SHP77 (cell line): Measurements from ENCODE around the gene HMGCLL1.

ENCODE experiments used
- DNase-seq, 2 experiments: peaks; one replicate each; lab custom pipeline; 2025; lab: John Stamatoyannopoulos, UW

The HMGCLL1 gene

DNA sequence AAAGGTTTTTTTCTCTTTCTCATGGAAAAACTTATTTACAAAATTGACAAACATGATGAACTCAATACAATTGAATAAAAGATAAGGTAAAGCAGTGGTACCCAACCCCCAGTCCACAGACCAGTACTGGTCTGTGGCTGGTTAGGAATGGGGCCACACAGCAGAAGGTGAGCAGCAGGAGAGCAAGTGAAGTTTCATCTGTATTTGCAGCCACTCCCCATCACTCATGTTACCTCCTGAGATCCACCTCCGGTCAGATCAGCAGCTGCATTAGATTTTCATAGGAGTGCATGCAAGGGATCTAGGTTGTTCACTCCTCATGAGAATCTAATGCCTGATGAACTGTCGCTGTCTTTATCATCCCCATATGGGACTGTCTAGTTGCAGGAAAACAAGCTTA, 47.5 kb downstream of the HMGCLL1 start:
- DNase-seq = no peak

DNA sequence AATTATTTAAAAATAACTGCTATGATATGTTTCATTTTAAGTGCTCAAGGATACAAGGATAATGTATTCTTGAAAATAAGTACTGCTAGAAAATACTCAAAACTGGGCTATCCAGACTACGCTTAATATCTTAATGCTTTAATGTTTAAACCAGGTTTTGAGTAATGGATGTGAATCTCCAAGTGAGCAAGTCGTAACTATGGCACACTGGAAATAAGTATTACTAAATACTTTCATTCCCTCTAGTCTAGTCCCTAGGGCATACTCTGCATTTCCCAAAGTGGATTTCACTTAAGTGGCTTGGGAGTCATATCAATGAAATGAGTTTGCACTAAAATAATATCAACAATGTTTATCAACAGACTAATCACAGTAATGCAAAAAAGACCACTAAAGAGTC, 48.1 kb downstream of the HMGCLL1 start:
- no peak for DNase-seq

DNA sequence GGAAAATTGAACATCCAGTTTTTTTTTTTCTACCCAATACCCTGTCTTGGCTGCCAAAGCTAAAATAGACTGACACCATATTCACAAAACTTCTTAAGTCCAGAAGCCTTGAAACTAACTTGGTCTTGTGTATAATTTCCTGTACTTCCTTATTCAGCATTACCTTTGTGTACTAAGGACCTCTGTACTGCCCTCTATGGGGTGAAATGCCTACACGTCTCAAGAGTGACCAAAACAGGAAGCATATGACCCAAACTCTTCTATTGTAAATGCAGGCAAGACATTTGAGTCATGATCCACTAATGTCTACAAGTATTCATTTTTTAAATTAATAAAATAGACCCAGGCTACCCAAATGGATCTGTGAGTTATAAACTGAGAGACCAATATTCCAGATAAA, 50.4 kb downstream of the HMGCLL1 start:
- no peak for DNase-seq

DNA sequence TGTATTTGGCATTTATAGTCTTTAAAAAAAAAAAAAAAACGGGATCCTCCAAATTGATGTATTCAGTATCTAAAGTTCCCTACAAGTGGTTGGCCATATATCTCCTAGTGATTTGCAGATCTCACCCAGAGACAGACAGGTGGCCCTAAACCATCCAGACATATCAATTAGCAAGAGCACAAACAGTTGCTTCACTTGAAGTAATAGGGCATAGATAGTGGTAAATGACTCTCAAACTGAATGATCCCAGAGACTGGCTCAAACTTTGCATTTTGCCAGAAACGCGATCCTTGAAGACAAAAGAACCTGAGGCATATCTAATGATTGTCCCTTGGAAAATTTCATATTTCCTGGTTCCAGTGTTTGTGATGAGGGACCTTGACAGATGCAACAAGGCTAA, 54.6 kb downstream of the HMGCLL1 start:
- no peak for DNase-seq

DNA sequence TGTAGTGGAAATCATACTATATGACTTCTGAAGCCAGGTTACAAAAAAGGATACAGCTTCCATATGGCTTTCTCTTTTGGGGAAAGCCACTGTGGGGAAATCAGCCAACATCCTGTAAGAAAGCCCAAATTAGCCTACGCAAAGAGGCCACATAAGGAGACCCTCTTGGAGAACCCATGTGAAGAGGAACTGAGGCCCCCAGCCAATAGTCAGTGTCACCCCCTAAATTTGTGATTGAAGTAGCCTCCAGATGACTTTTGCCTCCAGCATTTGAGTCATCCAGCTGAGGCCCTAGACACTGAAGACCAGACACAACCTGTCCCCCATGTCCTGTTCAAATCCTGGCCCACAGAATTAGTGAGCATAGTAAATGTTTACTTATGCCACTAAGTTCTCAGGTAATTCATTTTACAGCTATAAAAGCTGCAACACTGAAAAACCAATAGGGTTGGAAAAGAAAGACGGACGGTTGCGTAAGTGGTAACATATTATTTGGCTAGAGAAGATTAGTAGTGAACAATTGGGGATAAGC, 60.4 kb downstream of the HMGCLL1 start:
- DNase-seq = no peak

DNA sequence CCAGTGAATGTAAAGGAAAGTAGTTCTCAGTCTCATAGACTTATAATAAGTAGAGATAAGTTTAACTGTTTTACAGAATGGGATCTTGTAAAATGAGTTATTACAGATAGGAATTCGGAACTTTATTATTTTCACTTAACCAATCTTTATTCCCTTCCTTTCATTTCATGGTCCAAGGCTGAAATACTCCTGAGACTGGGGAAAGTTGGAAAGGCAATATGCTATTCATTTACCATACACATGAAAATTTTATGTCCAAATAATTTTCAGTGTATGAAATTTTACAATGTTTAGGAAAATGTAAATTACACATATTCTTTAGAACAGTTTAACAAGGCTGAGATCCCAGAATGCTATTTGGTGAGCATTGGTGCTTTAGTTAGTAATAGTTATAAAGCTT, 62.3 kb downstream of the HMGCLL1 start:
- DNase-seq = no peak

DNA sequence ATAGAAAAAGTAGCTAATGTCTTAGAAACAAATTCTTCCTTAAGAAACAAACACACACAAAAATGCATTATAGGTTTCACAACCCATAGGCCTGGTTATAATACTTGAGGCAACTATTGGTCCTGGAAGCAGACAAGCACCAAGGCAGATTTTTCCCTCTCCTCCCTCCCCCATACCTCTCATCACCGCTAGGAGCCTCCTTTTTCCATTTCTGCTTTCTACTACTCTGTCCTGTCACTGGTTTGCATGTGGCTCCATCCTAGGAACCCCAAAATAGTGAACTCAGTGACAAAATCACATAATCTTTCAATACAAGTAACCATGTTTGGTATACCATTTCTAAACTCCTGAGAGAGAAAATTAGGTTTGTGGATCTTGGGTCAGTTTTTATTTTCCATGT, 66.1 kb downstream of the HMGCLL1 start:
- no peak for DNase-seq

DNA sequence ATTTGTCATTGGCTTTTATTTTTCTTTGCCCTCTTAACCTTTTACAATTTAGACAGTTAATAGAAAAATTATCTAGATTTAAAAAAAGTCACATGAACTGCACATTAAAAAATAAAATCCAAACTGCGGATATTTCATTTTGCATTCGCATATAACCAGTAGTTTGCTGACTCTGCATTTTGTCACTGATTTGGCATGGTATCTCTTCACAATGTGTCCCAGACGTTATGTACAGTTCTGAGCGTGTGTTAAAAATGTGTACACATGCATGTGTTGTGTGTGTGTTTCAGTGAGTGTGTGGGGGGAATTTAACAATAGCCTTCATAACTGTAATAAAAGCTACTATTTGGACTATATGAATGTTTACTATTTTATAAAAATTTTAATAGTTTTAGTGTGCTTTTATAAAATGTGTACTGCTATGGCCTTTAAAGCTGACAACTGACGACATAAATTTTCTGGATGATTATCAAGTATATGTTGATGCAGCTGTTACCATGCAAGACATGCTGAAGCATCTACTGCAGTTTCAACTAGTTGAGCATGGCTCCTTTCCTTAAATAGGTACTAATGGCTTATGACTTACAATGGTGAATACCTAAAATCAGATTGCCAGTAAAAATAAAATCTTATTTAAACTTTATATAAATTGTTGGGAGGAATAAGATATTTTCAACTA, 67.7 kb downstream of the HMGCLL1 start:
- DNase-seq = no peak

DNA sequence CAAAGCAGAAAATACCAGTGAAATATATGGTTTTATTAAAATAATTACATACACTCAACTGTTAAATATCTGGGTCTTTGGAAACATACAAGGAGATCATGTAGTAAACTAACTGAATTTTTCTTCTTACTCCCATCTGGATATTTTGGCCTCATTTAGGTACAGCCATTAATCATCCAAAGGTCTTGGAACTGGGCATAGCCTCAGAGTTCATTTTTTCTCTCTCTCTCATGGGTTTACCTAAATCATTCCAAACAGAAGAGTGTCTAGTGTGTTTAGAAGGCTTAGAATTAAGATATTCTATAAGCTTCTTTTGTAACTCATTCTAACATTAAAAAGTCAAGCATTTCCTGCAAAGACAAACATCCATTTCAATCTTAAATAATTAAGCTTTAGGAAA, 79.4 kb downstream of the HMGCLL1 start:
- DNase-seq = no peak

DNA sequence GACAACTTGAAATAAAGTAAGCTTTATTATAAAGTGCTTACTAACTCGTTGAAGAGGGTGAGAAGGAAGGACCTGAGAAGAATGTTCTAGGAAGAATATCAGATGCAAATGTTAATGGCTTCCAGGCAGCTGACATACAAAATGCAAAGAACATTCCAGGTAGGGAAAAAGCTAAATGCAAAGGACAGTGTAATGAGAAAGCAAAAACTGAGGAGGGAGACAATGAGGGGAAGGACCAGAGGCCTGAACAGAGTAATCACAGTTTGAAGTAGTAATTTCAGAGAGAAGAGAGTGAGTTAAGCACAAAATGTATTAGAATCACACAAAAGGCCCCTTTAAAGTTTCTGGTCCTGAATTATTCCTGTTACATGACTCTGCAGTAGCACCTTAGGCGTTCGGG, 81.3 kb downstream of the HMGCLL1 start:
- DNase-seq = no peak

DNA sequence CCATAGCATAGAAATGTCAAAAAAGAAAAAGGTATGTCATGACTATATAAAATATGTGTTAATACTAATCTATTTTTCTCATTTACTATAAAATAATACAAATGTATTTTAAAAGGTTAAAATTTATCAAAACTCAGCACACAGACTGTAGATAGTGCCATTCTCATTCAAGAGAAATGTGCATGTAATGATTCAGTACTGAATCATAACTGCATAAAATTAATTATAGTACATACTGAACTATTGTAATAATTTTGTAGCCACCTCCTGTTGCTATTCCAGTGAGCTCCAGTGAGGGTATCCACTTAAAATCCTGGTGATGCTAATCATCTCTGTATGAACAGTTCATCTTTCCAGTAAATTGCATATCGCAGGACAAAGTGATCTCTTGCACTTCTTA, 82.8 kb downstream of the HMGCLL1 start:
- DNase-seq = no peak

DNA sequence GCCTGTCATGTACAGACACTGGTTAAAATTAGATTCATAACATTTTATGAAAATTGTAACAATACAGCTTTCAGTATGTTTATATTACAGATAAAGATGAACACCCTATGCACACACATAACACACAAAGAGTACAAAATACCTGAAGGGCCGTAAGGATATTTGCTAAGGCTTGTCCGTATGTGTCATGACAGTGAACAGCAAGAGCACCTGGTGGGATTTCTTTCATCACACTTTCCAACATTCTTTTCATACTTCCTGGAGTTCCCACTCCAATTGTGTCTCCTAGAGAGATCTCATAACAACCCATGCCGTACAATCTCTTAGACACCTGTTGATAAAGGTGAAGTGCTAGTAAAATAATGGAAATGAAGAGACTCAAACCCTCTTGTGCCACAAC, 83.7 kb downstream of the HMGCLL1 start:
- DNase-seq = no peak

DNA sequence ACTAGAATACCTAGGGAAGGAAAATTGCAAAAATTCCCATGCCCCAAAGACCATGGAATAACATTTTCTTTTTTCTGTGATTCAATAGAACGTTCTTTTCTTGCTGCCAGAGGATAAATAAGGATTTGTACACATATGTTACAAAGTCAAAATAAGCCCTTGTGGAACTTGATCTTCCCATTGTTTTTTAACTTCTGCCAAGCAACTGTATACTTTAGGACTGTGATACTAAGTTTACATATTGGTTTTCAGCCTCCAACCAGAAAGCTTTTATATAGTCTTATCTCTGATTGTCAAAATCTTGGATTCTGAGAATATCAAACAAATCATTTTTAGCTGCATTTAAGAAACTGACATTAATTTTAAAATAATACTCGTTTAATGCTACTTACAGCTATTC, 84.6 kb downstream of the HMGCLL1 start:
- DNase-seq = no peak

DNA sequence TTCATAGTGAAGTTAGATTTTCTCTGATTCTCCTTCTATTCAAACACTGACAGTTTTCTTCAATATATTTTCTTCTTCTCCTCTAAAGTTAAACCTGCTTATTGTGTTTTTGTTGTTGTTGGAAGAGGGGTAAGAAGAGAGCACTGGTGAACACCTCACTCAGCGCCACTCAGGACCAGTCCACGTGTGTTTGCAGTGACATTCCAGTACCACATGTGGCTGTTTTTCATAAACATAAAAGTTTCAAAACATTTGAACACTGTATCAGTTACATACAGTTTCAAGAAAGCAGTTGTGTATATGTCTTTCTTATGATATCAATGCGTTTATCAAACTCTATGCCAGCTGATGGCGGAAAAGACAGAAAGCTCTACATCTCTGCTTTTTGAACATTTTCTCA, 86.7 kb downstream of the HMGCLL1 start:
- DNase-seq = no peak

DNA sequence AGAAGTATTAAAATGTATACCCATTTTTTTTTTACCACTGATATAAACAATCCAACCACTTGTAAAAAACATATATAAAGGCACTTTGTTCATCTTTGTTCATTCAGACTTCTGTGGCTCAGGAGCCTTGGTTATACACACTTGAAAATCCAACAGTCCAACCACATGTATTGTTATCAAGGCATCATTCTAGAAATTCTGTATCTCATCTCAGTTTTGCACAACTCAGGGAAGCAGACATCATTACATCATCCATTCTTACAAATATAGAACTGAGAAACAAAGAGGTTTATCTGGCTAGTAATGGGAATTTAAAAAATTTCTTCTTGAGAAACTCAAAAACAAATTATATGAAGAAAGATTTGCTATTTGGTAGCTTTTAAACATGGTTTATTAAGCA, 88.1 kb downstream of the HMGCLL1 start:
- no peak for DNase-seq

DNA sequence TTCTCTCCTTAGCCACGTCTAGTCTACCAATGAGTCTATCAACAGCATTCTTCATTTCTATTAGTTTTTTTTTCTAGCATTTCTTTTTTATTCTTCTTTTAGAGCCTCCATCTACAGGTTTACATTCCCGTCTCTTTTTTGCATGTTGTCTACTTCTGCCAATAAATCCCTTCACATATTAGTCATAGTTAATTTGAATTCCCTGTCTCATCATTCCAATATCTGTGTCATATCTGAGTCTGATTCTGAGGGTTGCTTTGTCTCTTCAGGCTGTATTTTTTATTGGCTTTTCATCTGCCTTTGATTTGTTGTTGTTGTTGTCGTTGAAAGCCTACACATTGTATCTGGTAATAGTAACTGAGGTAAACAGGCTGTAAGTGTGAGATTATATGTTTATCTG, 104.6 kb downstream of the HMGCLL1 start:
- no peak for DNase-seq

DNA sequence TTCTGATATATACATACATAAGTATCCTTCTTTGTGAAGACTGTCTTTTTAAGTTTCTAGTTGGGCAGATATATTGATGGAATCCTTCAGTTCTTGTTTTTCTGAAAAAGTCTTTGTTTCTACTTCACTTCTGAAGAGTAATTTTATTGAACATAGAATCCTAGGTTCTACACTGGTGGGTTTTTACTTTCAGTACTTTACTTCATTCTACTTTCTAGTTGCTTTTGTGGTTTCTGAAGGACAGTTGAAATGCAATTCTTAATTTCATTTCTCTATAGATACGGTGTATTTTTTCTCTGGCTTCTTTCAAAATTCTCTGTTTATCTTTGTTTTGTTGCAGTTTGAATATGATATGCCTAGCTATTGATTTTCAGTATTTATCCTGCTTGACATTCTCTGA, 105.3 kb downstream of the HMGCLL1 start:
- DNase-seq = peak in 1 of 2 experiments; percentile 14

DNA sequence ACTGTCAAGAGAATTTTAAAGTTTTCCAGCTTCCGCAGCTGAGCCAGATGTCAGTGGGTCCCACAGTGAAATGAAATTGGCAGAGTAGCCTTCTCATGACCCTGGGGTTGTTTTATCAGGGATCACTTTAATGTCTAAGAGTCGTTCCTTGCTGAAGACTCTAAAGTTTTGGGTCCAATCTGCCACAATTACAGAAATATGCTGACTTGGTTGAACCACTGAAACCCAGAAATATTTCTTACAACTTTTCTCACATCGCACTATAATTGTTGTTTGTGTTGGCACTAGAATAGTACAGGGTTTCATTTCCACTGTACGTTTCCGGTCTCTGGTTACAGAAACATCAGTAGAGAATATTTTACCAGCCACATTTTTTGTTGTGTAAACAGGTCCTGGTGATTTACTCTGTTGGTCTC, 109.0 kb downstream of the HMGCLL1 start:
- no peak for DNase-seq

DNA sequence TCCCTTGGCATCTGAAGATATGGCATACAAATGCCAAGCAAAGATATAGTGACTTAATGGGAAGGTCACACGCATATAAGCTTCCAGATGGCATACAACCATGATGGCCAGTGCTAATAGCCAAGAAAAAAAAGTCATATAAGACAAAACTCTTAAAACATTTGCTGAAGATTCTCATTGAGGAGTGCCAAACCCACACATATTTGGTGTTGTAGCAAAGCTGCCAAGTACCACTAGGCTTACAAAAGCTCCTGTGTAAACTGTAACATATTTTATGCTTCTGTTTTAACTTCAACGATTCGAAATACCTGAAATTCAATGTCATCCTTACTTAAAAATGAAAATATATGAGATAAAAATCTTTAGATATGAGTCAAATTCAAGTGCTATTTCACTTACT, 123.0 kb downstream of the HMGCLL1 start:
- DNase-seq = no peak

DNA sequence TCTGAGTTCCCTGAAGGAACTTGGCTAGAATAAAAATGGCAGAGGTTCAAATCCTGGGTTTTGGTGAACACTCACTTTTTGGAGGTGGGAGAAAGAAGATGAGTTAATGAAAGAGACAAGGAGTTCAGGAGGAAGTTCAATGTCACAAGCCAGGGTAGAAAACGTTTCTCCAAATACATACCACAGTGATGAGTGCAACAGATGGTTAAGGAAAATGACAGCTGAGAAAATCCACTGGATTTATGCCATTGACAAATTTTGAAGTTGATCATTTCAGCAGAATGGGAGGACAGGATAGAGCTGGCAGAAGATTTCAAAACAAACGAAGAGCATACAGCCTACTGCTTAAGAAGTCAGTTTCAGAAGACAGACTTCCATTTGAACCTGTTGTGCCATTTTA, 129.0 kb downstream of the HMGCLL1 start:
- DNase-seq = no peak

DNA sequence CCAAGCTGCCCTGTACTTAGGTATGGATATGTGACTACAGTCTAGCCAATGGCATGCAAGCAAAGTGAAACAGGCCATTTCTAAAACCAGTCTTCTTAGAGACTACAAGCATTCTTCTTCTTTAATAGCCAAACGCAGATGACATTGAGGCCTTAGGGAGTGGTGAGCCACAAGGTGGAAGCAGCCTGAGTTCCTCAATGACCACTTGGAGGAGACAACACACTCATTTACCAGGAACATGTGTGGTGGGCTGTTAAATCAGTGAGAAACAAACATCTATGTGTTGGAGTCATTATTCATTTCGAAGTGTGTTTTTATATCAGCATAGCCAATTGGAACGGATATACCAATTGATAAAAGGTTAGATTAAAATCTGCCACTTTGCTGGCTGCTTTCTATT, 129.8 kb downstream of the HMGCLL1 start:
- peak; percentile 10 to 36 for DNase-seq

DNA sequence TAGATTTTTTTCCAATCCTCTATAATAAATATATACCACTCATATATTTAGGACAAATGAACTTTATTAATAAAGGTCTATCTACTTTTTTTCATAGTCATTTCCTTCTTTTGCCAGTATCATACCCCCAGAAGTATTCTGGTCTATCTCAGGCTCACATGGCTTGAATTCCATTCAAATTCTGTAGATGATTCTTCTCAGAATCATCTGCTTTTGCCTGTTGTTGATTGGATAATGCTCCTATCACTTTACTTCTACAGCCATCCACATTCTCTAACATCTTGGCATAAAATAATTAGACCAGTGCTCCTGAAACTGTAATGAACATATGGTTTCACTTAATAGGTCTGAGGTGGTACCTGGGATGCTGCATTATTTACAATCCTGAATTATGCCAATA, 130.5 kb downstream of the HMGCLL1 start:
- no peak for DNase-seq

DNA sequence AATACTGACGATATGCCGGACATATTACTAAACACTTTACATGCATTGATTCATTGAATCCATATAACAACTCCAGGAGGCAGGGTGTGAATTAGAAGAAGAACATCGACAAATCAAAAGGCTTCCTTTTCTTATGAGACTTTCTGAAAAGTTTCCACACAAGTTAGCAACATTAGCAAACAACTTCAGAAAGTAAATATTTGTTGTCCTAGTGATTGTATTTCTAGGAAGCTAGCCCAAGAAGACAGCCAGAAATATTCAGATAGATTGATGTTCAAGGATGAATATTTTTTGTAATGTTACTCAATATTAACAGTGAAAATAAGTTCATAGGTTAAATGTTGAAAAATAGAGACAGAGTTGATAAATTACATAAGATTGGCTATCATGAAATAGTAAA, 131.1 kb downstream of the HMGCLL1 start:
- DNase-seq = no peak

DNA sequence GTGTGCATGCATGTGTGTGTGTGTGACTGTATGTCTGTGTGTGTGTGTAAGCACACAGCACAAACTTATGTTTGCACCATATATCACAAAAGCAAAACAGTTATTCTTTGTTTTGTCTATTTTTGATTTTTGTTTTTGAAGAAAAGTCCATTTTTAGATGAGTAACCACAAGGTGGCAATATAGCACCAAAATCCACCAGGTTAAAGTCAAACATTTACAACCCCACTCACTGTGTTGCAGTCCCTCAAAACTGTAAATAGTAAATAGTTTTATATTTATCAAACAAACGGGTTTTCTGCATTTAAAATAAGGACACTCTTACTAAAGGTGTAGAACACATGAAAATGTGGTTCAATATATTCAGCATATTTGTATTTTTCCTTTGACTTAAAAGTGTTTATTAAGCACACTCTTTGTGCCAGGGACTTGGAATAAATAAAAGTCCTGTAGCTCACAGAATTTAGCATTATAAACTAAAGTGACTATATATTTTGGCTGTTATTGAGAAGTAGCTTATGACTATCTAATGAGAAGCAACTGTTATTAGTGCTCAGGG, 133.3 kb downstream of the HMGCLL1 start:
- peak; percentile 28 to 39 for DNase-seq
